ENCODE measurements around the gene SLC6A19. TPM values are rescaled to one million over a fixed set of nuclear protein-coding genes. Genes with fewer than 3 reads are reported as not detected.
"Not testable (repeated sequence)": the region's sequence is repeated elsewhere in the genome, so short reads cannot be mapped to it uniquely, and the experiment has no call there.

Gene SLC6A19
- not detected for polyA plus RNA-seq

DNA sequence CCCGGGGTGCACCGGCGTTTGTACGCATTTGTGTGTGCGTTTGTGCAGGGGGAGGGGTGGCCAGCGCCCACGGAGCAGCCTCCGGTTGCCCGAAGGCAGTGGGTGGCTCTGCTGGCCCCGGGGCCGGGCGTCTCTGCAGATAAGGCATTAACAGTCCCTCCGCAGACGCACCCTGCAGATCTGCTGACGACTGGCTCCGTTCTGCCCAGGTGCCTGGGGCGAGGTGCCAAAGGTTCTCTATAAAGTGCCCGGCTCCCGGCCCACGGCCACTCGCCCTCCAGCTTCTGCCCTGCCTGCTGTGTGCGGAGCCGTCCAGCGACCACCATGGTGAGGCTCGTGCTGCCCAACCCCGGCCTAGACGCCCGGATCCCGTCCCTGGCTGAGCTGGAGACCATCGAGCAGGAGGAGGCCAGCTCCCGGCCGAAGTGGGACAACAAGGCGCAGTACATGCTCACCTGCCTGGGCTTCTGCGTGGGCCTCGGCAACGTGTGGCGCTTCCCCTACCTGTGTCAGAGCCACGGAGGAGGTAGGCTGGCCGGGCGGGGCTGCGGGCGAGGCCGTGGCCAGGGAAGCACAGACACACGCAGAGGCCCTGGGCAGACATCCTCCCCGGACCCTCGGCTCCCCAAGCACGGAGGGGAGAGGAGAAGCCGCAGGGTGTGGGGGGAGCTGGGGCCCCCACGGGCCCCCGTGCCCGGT is at the start of gene SLC6A19:
Gene SLC6A19, plus strand, starts transcription at position 269 of the 699 bp plus-strand sequence. Its CDS starts 56 bp downstream, at position 325.
- Histone ChIP-seq H3K4me3 (ENCODE audit: low read depth in 1 of 2, low read length in 2 of 2) (no peak within 1 kb of the TSS), H3K4me1 (ENCODE audit: control insufficient read depth in 2 of 2, insufficient read depth in 2 of 2, low read length in 1 of 2) (no peaks in the 10 kb centered on the region), H3K27ac (ENCODE audit: low read depth in 2 of 2, low read length in 1 of 2) (no peak within 1 kb of the TSS), H3K36me3 (ENCODE audit: control insufficient read depth in 2 of 2, insufficient read depth in 2 of 2, low read length in 1 of 2) (no peaks in the 10 kb centered on the region), H3K9me3 (ENCODE audit: control insufficient read depth in 2 of 2, insufficient read depth in 1 of 2, low read depth in 1 of 2, low read length in 1 of 2) (no peaks in the 10 kb centered on the region), H3K27me3 (ENCODE audit: control insufficient read depth in 1 of 2, insufficient read depth in 2 of 2, low read length in 2 of 2) (no peaks in the 10 kb centered on the region)
- 59 to 60% methylated on average over 47 to 51 of the region's 51 CpGs for whole genome bisulfite sequencing, 2 donors

DNA sequence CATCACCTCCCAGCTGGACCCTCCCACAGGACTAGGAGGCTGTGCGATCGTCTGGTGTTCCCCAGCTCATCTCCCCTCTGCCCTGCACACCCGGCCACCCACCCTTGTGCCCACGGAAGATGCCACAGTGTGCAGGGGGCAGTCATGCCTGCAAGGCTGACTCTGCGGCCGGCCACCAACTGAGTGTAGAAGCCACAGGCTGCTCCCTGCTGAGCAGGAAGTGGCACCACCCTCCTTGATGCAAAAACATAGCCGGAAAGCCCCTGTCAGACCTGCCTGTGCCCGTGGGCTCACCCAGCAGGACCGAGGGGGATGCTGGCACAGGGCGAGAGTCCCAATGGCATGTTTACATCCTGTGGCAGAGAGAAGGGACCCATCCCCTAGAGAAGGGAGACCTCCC is 49.2 kb upstream of the SLC6A19 start:
- Histone ChIP-seq H3K9me3 (ENCODE audit: control insufficient read depth in 2 of 2, insufficient read depth in 1 of 2, low read depth in 1 of 2, low read length in 1 of 2) (peaks cover 0 to 7% of the 10 kb centered on the region in 2 donors), H3K4me3 (ENCODE audit: low read depth in 1 of 2, low read length in 2 of 2) (no peak overlapping the region), H3K27me3 (ENCODE audit: control insufficient read depth in 1 of 2, insufficient read depth in 2 of 2, low read length in 2 of 2) (peaks cover 0 to 25% of the 10 kb centered on the region in 2 donors), H3K36me3 (ENCODE audit: control insufficient read depth in 2 of 2, insufficient read depth in 2 of 2, low read length in 1 of 2) (no peaks in the 10 kb centered on the region), H3K27ac (ENCODE audit: low read depth in 2 of 2, low read length in 1 of 2) (no peak overlapping the region), H3K4me1 (ENCODE audit: control insufficient read depth in 2 of 2, insufficient read depth in 2 of 2, low read length in 1 of 2) (peaks cover 3% of the 10 kb centered on the region in 2 donors)
- 41 to 51% methylated on average over 10 of the region's 10 CpGs for WGBS, 2 donors

DNA sequence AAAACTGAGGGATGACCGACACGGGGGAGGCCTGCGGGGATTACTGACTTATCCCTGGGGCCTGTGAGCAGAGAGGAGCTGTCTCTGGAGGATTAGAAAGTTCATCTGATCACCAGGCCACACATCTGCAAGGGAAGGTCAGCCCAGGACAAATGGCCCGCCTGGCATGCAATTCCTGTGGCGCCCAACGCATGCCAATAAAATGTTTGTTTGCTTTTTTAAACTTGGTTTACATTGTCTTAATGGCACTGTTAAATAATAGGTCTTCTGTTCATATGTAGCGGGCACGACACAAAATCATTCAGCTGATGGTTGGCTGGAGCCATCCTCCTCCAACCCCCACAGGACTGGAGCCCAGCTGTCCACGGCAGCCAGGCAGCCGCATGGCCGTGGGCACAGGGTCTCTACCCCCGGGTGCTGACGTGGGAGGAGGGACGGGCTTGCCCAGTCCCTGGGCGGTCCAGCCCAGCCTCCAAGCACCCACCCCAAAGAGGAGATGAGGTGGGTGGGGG is 48.6 kb upstream of the SLC6A19 start:
- 58 to 64% methylated on average over 15 of the region's 15 CpGs for WGBS, 2 donors
- Histone ChIP-seq H3K4me3 (ENCODE audit: low read depth in 1 of 2, low read length in 2 of 2) (no peak overlapping the region), H3K4me1 (ENCODE audit: control insufficient read depth in 2 of 2, insufficient read depth in 2 of 2, low read length in 1 of 2) (peaks cover 3% of the 10 kb centered on the region in 2 donors), H3K27ac (ENCODE audit: low read depth in 2 of 2, low read length in 1 of 2) (no peak overlapping the region), H3K9me3 (ENCODE audit: control insufficient read depth in 2 of 2, insufficient read depth in 1 of 2, low read depth in 1 of 2, low read length in 1 of 2) (peaks cover 3 to 13% of the 10 kb centered on the region in 2 donors), H3K36me3 (ENCODE audit: control insufficient read depth in 2 of 2, insufficient read depth in 2 of 2, low read length in 1 of 2) (no peaks in the 10 kb centered on the region), H3K27me3 (ENCODE audit: control insufficient read depth in 1 of 2, insufficient read depth in 2 of 2, low read length in 2 of 2) (peaks cover 0 to 25% of the 10 kb centered on the region in 2 donors)

DNA sequence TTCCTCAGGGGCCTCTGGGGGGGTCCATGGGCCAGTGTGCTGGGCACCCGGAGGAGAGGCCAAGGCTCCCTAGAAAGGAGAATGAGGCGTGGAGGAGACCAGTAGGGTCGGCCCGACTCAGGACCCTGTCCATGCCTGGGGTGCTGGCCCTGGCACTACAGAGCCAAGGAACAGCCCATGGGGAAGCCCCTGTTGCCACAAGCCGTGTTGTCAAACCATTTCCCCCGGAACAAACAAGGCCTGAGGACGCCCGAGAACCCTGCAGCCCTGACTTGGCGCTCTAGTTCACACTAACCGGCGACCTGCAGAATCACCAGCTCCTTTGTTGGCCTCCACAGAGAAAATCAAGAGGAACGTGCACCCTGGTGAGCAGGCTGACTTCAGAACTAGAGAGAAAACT is 48.0 kb upstream of the SLC6A19 start:
- Histone ChIP-seq H3K9me3 (ENCODE audit: control insufficient read depth in 2 of 2, insufficient read depth in 1 of 2, low read depth in 1 of 2, low read length in 1 of 2) (peaks cover 3 to 13% of the 10 kb centered on the region in 2 donors), H3K27ac (ENCODE audit: low read depth in 2 of 2, low read length in 1 of 2) (no peak overlapping the region), H3K4me1 (ENCODE audit: control insufficient read depth in 2 of 2, insufficient read depth in 2 of 2, low read length in 1 of 2) (peaks cover 3% of the 10 kb centered on the region in 2 donors), H3K36me3 (ENCODE audit: control insufficient read depth in 2 of 2, insufficient read depth in 2 of 2, low read length in 1 of 2) (no peaks in the 10 kb centered on the region), H3K27me3 (ENCODE audit: control insufficient read depth in 1 of 2, insufficient read depth in 2 of 2, low read length in 2 of 2) (peaks cover 0 to 25% of the 10 kb centered on the region in 2 donors), H3K4me3 (ENCODE audit: low read depth in 1 of 2, low read length in 2 of 2) (no peak overlapping the region)
- 62 to 69% methylated on average over 12 of the region's 12 CpGs for WGBS, 2 donors

DNA sequence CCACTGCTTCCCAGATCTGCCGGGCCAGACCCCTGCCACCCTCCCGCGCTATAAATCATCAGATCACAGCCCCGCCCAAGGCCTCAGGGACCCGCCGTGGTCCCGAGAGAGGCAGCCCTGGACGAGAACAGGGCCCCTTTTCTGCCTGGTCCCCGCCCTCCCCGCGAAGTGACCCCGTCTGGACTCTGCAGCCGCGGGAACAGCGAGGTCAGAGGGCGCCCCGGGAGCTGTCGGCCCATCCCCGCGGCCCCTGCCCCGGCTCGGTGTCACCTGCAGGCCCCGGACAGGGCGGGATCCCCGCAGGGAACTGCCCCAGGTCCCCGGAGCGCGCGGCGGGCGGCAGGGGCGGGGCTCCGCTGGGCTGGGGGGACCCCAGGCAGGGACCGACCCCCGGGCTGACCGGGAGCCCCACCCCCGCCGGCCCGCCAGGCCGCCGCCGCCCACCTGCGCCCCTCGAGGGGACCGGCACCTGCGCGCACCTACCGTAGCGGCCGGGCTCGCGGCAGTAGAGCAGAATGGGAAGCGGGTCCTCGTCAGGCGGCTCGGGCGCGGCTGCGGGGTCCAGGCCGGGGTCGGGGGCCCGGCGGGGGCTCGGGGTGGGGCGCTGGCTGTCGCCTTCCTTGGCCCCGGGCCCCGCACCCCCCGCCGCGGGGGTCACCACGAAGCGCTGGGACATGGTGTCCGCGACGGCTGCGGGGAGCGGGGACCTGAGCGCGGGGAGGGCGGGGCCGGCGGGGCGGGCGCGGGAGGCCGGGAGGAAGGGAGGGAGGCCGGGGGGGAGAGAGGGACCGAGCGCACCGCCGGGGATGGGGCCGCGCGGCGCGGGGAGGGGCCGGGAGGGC is 46.0 kb upstream of the SLC6A19 start:
- Histone ChIP-seq H3K27me3 (ENCODE audit: control insufficient read depth in 1 of 2, insufficient read depth in 2 of 2, low read length in 2 of 2) (peaks cover 0 to 25% of the 10 kb centered on the region in 2 donors), H3K4me3 (ENCODE audit: low read depth in 1 of 2, low read length in 2 of 2) (peak overlapping the region in 1 of 2 donors; percentile 23), H3K4me1 (ENCODE audit: control insufficient read depth in 2 of 2, insufficient read depth in 2 of 2, low read length in 1 of 2) (peaks cover 3% of the 10 kb centered on the region in 2 donors), H3K36me3 (ENCODE audit: control insufficient read depth in 2 of 2, insufficient read depth in 2 of 2, low read length in 1 of 2) (no peaks in the 10 kb centered on the region), H3K27ac (ENCODE audit: low read depth in 2 of 2, low read length in 1 of 2) (no peak overlapping the region), H3K9me3 (ENCODE audit: control insufficient read depth in 2 of 2, insufficient read depth in 1 of 2, low read depth in 1 of 2, low read length in 1 of 2) (peaks cover 3 to 13% of the 10 kb centered on the region in 2 donors)
- WGBS, 2 donors, result 3% methylated on average over 66 to 98 of the region's 98 CpGs

DNA sequence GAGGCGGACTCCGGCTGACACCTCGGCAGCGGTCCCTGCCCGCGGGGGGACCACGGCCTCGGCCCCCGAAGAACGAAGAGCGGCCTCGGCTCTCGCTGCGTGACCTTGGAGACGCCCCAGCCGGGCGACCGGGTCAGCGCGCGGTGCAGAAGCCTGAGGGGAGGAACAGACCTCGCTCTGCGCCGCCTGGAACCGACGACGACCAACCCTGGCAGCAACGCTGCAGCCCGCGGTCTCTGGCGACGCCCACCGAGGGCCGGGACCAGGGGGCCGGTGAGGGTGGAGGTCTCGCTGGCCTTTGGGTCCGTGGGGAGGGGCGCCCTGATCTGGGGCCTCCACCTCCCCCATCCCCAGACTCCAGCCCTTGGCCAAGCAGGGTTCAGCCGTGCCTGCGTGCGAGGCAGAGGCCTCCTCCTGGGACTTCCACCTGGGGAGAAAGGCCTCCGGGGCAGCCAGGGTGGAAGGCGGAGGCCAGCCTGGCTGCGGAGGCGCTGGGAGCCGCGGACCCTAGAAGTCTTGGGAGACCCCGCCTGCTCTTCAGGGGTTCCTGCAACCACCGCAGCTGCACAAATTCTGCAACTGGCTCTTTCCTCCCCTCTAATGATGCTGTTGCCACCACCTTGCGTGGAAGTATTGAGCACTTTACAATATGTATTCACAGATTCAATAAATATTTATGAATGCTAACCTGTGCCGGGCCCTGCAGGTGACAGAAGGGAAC is 45.2 kb upstream of the SLC6A19 start:
- peaks cover 3 to 13% of the 10 kb centered on the region in 2 donors for H3K9me3 ChIP-seq (ENCODE audit: control insufficient read depth in 2 of 2, insufficient read depth in 1 of 2, low read depth in 1 of 2, low read length in 1 of 2)
- WGBS, 2 donors, result 22 to 38% methylated on average over 26 to 51 of the region's 51 CpGs
- H3K27me3 ChIP-seq (ENCODE audit: control insufficient read depth in 1 of 2, insufficient read depth in 2 of 2, low read length in 2 of 2), result peaks cover 0 to 25% of the 10 kb centered on the region in 2 donors
- H3K27ac ChIP-seq (ENCODE audit: low read depth in 2 of 2, low read length in 1 of 2), result no peak overlapping the region
- peak overlapping the region in 1 of 2 donors; percentile 23 for H3K4me3 ChIP-seq (ENCODE audit: low read depth in 1 of 2, low read length in 2 of 2)
- no peaks in the 10 kb centered on the region for H3K36me3 ChIP-seq (ENCODE audit: control insufficient read depth in 2 of 2, insufficient read depth in 2 of 2, low read length in 1 of 2)
- H3K4me1 ChIP-seq (ENCODE audit: control insufficient read depth in 2 of 2, insufficient read depth in 2 of 2, low read length in 1 of 2), result peaks cover 3% of the 10 kb centered on the region in 2 donors

DNA sequence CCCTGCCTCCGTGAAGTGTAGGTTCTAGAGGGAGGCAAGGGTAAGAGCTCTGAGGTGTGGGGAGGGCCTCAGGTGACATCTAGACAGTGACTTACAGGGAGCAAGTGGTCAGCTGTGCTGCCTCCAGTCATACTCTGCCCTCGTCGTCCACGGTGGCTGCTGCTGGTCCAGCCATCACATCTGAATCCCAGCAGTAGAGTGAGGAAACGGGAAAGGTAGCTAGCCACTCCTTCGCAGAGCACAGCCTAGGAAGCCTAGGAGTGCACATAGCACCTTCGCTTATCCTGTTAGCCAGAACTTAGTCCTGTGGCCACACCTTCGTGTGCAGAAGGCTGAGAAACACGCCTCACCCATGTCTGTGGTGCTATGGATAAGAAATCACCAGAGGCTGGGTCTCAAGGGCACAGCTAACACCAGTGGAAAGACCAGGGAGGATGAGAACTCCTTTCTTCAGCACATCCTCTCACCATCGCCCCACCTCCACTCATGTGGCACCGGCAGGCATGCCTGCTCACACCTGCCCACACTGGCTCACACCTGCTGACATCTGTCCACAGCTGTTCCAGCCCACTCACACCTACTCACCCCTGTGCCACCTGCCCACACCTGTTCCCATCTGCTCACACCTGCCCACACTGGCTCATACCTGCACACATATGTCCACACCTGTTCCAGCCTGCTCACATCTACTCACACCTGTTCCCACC is 44.5 kb upstream of the SLC6A19 start:
- Histone ChIP-seq H3K9me3 (ENCODE audit: control insufficient read depth in 2 of 2, insufficient read depth in 1 of 2, low read depth in 1 of 2, low read length in 1 of 2) (peaks cover 3 to 13% of the 10 kb centered on the region in 2 donors), H3K36me3 (ENCODE audit: control insufficient read depth in 2 of 2, insufficient read depth in 2 of 2, low read length in 1 of 2) (no peaks in the 10 kb centered on the region), H3K4me1 (ENCODE audit: control insufficient read depth in 2 of 2, insufficient read depth in 2 of 2, low read length in 1 of 2) (peaks cover 3 to 10% of the 10 kb centered on the region in 2 donors), H3K27me3 (ENCODE audit: control insufficient read depth in 1 of 2, insufficient read depth in 2 of 2, low read length in 2 of 2) (peaks cover 0 to 25% of the 10 kb centered on the region in 2 donors), H3K27ac (ENCODE audit: low read depth in 2 of 2, low read length in 1 of 2) (no peak overlapping the region), H3K4me3 (ENCODE audit: low read depth in 1 of 2, low read length in 2 of 2) (no peak overlapping the region)
- 91 to 93% methylated on average over 11 of the region's 11 CpGs for WGBS, 2 donors

DNA sequence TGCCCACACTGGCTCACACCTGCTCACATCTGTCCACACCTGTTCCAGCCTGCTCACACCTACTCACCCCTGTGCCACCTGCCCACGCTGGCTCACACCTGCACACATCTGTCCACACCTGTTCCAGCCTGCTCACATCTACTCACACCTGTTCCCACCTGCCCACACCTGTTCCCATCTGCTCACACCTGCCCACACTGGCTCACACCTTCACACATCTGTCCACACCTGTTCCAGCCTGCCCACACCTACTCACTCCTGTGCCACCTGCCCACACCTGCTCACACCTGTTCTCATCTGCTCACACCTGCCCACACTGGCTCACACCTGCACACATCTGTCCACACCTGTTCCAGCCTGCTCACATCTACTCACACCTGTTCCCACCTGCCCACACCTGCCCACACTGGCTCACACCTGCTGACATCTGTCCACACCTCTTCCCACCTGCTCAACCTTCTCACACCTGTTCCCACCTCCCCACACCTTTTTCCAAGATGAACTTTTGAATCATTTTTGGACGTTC is 43.9 kb upstream of the SLC6A19 start:
- WGBS, 2 donors, result 72 to 73% methylated on average over 2 of the region's 2 CpGs
- H3K4me3 ChIP-seq (ENCODE audit: low read depth in 1 of 2, low read length in 2 of 2); H3K36me3 ChIP-seq (ENCODE audit: control insufficient read depth in 2 of 2, insufficient read depth in 2 of 2, low read length in 1 of 2); H3K27ac ChIP-seq (ENCODE audit: low read depth in 2 of 2, low read length in 1 of 2): not testable (repeated sequence)
- peaks cover 0 to 25% of the 10 kb centered on the region in 2 donors for H3K27me3 ChIP-seq (ENCODE audit: control insufficient read depth in 1 of 2, insufficient read depth in 2 of 2, low read length in 2 of 2)
- peaks cover 3 to 17% of the 10 kb centered on the region in 2 donors for H3K4me1 ChIP-seq (ENCODE audit: control insufficient read depth in 2 of 2, insufficient read depth in 2 of 2, low read length in 1 of 2)
- peaks cover 3 to 13% of the 10 kb centered on the region in 2 donors for H3K9me3 ChIP-seq (ENCODE audit: control insufficient read depth in 2 of 2, insufficient read depth in 1 of 2, low read depth in 1 of 2, low read length in 1 of 2)
